COLO668 (cell line): ENCODE data around the gene TFR2.

Source experiments
- DNase-seq: peaks from one replicate; lab custom pipeline; 2025; ENCODE audit not compliant: unreplicated experiment; lab: John Stamatoyannopoulos, UW

The TFR2 gene

DNA sequence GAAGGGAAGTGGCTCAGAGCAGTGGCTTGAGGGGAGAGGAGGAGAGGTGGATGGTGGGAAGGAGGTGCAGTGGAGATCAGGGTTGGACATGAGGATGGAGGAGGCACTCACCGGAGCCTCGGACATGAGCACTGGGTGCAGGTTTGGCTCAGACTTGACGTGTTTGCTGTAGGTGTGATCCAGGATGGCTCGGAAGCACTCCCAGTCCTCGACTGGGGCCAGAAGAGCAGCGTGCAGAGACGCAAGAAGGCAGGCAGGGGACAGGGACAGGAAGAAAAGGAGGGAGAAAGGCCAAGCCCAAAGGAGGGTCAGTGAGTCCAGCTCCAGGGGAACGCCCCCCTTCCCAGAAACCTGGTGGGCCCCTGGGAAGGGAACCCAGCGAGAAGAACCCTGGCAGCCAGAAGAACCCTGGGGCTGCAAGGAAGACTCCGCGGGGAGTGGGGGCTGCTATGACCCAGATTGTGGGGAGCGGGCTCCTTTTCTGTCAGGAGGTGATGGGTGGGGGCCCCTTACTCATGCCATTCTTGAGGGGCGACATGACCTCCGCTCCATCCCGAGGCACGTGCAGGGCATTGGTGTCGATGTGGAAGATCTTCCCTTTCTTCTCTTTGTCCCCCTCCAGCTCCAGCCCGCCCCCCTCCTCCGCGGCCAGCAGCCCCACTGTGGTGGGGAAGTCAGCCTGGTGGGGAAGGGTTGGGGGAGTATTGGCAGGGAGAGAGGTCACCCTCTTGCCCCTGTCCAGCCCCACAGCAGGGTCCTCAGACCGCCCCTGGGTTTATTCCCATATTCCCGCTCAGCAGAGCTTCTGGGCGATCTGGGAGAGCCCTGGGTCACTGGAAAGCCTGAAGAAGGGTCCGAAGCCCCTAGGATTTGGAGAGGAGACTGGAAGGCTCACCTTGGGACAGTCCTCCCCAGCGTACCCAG, 13.8 kb upstream of the TFR2 start:
- DNase-seq: no peak

DNA sequence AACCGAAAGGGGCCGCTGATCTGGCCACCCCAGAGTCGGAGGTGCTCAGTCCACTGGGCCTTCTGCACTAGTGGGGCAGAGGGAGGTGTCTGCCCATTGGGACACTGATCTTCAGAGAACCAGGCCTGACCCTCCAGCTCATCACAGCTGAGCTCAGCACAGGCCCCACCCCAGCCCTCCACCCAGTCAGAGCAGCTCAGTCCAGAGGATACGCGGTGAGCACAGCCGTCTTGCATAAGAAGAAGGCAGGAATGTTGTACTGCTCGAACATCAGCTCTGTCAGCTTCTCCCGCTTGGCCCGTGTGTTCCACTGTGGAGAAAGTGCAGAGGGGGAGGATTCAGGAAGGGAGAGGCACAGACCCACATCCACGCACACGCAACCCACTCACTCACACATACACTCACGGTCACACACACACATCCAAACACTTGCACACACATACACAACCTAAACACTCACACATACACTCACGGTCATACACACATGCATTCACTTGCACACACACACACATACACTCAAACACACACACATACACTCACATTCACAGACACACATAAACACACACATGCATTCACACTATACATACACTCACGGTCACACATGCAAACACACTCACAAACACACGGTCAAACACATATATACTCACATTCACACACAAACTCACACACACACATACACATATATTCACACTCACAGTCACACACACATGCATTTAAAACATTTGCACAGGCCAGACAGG, 8.6 kb upstream of the TFR2 start:
- DNase-seq: no peak

DNA sequence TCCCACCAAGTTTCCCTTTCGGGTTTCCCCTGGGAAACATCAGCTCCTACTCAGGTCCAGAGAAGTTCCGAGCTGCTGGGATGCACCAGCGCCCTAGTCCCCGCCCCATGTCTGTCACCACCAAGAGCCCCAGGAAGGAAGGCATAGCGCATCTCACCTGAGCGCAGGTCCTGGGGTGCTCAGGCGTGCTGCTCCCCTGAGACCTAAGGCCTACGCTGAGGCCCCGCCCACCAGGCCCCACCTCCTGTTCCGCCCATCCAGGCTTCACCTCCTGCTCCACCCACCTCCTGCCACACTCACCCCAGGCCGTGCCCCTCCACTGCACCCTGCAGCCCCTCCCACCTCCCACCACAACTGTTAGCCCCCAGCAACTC, 1.2 kb upstream of the TFR2 start:
- peak; percentile 49 for DNase-seq

DNA sequence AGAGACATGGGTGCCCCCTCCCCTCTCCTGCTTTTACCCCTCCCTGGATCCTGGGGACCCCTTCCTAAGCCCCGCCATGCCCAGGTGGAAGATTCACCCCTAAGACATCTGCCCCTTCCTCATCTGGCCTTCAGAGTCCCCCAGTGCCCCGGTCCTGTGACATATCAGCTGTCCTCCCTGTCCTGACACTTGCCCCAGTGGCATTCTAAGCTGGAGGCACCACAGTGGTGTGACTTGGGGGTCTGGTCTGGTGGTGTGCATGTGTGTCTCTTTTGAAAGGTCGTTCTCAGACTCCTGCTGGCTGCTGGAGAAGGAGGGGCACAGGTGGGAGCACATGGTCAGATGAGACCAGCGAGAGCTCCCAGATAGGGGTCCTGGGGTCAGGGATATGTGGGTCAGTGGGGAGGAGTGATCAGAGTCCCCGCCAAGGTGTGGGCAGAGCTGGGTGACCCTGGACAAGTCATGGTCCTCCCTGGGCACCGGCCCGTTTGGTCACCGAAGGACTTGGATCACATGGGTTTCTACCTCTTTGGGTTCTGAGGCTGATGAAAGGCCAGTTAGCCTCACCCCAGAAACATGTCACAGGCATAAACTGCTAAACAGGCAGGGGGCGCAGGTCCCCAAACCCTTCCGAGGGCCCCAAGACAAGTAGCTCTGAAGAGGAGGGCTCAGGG, 645 bp upstream of the TFR2 start:
- no peak for DNase-seq

DNA sequence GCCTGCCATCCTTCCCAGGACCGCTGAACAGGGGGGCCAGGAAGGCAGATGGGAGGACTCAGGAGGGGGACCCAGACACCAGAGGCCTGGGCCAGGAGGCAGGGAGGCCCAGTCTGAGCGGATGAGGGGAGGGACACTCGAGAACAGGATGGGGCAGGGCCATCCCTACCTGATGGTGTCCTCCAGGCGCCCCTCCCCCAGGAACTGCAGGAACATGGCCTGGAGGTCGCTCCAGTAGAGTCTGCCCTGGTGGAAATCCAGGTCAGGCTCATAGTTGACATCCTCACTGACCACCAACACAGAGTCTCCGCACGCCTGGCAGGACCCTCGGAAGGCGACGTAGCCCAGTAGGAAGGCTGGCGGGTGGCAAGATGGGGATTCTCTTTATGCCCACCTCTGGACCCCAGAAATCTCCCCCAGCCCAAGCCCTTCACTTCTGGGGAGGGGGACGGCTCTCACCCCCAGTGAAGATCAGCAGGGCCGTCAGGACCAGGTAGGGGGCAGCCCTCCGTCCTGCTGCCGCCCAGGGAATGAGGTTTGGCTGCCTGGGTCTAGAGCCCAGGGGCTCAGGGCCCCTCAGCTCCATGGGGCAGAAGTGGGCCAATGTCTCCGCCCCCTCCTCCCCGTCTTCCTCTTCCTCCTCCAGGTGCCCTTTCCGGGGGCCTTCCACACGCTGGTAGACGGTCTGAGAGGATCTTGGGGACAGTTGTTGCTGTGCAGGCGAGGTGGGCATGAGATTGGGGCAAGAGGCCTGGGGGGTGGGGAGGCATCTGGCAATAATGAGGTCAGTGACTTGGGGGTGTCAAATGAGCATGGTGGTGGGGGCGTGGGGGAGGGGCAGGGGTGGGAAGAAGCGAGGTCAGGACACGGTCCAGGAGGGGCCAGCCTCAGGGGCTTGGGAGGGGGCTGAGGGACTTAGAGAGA, 573 bp downstream of the TFR2 start:
- no peak for DNase-seq

DNA sequence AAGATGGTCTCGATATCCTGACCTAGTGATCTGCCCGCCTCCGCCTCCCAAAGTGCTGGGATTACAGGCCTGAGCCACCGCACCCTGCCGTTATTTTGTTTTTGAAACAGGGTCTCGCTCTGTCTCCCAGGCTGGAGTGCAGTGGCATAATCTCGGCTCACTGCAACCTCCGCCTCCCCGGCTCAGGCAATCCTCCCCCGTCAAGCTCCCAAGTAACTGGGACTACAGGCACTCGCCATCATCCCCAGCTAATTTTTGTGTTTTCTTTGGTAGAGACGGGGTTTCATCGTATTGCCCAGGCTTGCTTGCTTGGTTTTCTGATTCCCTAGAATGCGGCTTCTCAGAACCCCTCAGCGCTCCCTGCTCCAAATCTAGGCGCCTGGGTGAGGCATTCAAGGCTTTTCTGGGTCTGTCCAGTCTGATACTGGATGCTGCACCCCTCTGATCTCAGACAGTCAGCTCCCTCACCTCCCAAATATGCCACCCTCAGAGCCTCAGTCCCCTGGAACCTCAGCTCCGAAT, 1.3 kb downstream of the TFR2 start:
- no peak for DNase-seq

DNA sequence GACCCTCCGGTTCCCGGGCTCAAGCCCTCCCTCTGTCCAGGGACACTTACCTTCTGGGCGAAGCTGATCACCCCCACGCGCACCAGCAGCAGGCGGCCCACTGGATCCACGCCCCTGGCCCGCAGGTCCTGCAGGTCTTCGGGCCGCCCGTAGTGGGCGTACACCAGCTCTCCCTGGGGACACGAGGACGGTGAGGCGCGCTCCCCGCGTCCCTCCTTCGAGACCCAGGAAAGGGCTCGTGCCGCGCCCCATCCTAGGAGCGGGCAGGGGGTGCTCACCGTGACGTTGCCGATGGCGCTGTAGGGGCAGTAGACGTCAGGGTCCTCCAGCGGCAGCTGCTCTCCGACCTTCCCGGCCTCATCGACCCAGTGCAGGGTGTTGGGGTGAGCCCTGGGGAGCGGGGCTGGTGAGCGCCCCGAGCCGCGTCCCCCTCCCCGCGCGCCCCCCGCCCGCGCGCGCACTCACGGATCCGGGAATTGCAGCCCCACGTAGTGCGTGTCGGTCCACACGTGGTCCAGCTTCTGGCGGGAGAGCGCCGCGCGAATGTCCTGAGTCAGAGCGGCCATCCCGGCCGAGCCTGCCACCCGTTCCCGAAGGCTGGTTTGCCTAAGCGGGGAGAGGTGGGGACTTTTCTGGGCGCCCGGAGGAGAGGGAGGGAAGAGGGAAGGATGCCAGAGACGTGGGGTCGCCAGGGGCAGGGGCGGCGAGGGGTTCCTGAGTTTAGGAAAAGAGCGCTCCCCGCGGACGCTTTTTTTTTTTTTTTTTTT, 8.2 kb downstream of the TFR2 start:
- DNase-seq: peak; percentile 55

DNA sequence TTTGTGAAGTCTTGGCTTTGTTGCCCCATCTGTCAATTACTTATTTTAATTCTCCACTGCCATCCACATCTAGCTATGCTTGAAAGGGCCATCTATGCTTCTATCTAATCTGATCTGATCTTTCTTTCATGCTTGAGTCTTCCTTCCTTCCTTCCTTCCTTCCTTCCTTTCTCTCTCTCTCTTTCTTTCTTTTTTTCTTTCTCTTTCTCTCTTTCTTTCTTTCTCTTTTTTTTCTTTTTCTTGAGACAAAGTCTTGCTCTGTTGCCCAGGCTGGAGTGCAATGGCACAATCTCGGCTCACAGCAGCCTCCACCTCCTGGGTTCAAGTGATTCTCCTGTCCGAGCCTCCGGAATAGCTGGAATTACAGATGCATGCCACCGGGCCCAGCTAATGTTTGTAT, 11.3 kb downstream of the TFR2 start:
- no peak for DNase-seq

DNA sequence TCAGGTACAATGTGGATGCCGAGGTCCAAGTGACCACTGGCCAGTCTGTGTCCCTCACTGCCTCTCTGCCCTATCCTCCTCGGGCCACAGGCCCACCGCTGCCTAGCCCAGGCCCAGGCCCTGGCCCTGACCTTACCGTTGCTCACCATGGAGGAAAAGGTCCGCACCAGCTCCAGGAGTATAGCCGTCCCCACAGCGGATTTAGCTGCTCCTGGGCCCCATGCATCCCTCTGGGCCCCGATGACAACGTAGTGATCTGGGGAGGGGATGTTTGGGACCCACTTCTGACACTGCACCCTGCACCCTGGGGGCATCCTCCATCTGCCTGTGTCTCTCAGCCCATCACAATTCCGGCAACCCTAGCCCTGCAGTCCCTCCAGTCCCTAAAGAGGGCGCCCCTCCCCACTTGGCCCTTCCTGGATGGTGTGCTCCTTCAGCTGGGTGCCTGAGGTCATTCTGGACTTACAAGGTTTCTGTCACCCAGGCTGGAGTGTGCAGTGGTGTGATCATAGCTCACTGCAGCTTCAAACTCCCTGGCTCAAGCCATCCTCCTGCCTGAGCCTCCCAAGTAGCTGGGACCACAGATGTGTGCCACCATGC, 12.1 kb downstream of the TFR2 start:
- DNase-seq: peak; percentile 54

DNA sequence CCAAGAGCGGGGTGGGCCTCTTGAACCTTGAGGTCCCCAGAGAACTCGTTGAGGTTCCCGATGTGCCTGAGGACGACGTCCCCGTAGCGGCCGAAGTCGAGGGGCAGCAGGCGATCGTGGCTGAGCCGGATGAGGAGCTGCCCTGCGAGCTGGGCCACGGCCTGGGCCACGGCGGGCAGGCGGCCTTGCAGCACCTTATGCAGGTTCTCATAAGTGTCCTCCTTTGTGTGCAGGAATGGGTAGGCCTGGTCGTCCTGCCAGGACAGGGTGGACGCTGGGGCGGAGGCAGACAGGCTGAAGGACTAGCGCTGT, 14.2 kb downstream of the TFR2 start:
- no peak for DNase-seq

DNA sequence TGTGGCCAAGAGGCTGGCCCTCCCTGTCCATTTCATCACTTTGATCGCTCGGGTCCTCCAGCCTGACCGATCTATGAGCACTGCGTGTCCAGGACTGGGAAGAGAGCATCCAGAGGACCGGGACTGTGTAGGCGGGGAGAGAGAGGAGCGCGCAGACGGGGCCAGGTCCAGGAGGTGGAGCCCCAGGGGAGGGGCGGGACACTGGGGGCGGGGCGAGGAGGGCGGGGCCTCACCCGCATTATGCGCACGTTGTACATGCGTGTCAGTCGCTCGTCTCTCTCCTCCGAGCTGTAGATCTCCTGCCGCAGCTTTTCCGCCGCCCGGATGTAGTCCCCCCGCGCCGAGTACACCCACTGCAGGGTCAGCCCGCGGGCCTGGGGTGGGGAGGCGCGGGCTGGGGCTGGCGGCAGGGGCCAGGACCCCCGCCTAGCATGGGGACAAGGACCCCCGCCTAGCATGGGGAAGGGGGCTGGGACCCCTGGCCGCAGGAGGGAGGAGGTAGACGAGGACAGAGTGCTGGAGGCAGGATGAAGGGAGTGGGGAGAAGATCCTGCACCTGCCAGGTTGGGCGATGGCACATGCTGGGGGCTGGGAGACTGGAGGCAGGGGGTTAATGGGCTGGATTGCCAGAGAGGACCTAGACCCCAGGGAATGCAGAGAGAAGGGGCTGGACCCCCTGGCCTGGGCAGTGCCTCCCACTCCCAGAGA, 14.7 kb downstream of the TFR2 start:
- peak; percentile 72 for DNase-seq

DNA sequence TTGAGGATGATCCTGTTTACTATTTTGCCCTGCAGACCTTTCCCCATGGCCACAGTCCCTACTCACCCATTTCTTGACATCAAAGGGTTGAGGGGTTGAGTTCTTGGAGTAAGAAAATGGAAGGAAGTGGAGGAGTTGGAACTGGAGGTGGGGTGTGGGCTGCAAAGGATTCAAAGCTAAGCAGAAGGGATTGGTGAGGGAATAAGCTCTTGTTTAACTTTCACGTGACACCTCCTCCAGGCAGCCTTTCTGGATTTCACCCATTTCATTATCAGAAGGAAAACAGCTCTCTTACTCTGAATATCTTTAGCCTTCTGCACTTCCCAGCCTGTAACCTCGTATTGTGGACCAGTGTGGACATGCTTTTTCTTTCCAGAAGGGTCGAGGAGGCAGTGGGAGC, 15.3 kb downstream of the TFR2 start:
- no peak for DNase-seq

DNA sequence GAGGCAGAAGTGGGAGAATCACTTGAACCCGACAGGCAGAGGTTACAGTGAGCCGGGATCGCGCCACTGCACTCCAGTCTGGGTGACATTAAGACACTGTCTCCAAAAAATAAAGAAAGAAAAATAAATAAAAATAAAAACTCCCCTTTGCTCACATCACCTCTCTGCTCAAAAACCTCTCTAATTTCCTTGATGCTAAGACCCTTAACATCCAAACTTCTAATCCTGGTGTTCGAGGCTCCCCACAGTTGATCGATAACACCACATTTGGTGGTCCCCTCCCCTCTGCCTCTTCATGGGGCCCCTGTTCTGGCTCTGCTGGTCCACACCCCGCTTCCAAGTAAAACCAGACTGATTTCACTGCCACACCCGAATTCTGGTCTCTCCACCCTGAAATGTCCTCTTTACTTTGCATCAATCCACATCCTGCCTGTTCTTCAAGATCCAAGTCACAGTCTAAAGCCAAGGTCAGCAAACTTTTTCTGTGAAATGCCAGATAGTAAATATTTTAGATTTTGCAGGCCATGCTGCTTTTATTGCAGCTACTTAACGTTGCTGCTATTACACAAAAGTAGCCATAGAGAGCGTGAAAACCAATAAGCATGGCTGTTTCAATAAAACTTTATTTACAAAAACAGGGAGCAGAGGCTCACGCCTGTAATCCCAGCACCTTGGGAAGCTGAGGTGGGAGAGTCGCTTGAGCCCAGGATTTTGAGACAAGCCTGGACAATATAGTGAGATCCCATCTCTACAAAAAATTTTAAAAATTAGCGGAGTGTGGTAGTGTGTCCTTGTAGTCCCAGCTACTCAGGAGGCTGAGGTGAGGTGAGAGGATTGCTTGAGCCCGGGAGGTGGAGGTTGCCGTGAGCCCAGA, 17.2 kb downstream of the TFR2 start:
- no peak for DNase-seq

DNA sequence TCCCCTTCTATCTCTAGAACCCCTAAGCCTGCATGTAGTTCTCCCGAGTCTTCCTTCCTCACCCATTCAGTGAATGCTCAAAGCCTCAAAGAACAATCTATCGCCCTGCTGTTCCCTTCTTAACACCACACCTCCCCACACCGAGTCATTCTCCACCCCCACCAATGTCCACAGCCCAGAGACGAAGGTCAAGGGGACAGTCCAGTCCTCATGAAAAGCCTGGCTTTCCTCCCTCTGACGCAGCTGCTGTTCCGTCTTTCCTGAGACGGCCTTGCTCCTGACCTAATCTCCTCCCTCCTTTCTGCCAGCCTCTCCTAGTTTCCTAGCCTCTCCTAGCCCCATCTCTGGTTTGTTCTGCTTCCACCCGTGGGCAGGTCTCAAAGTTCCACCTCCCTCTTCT, 19.8 kb downstream of the TFR2 start:
- no peak for DNase-seq

DNA sequence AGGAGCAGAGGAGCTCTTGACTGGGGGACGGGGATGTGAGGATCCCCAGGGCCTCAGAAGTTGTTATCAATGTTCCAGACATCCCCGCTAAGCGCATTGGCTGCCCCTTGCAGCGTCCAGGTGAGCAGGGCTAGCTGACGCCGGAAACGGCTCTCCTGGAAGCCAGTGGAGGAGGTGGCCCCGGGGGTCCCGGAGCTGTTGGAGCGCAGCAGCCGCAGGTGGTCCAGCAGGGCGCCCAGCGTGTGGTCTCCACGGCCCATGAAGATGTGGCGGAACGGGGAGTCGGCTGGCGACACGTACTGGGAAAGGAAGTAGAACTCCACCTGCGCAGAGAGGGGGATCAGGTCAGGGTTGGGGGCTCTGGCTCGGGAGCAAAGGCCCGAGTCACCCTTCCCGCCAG, 20.5 kb downstream of the TFR2 start:
- DNase-seq: no peak

DNA sequence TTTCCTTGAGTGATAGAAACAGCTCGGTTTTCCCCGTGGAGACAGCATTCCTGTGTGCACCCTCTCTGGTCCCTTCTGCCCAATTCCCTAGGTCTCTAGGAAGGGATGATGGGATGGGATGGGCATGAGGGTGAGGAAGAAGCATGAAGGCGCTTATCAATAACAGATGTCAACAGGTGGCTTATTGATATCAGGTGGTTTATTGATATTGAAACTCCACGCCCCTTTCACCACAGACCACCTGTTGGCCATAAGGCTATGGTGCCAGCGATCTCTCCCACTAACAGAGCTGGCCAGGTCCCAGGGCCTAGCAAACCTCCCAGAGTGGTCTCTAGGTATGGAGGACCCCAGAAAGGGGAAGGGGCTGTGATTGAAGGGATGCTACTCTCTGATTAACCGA, 21.1 kb downstream of the TFR2 start:
- no peak for DNase-seq

DNA sequence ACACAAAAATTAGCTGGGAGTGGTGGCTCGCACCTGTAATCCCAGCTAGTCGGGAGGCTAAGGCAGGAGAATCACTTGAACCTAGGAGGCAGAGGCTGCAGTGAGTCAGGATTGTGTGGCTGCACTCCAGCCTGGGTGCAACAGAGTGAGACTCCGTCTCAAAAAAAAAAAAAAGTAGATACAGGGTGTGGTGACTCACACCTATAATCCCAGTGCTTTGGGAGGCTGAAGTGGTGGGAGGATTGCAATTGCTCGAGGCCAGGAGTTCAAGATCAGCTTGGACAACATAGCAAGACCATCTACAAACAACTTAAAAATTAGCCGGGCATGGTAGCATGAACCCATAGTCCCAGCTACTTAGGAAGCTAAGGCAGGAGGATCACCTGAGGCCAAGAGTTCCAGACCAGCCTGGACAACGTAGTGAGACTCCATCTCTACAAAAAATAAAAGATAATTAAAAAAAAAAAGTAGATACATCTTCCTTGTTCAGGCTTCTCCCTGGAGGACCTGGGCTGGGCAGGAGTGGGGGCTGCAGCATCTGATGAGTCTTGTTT, 27.0 kb downstream of the TFR2 start:
- DNase-seq: no peak
